HCT116 (cell line): Measurements from ENCODE around the gene CLEC16A. TPM values are rescaled to one million over a fixed set of nuclear protein-coding genes. Genes with fewer than 3 reads are reported as not detected.

Experiments
- ATAC-seq: fragments of 200-7000 bp; cut with Tn5 transposase; 2 replicates; pipeline ENCODE4 v1.9.1; 2020; ENCODE audit warnings: mild to moderate bottlenecking, moderate library complexity
- BruUV-seq: library from RNA; stranded (reverse); fragments of 400-500 nt; replicated peaks from 2 replicates; lab custom pipeline; 2021; lab: Mats Ljungman, UMichigan
- CTCF ChIA-PET: fragments of 300-600 bp; sonication (Branson Sonifier 250); formaldehyde crosslinking; loops from one replicate; lab custom pipeline; 2021; ENCODE audit warnings: antibody characterized with exemption; lab: Charles Lee
- POLR2A ChIA-PET: fragments of 300-600, 350-600 bp; sonication (Branson Sonifier 250); formaldehyde crosslinking; loops from one replicate; lab custom pipeline; 2021; ENCODE audit warnings: antibody characterized with exemption; lab: Charles Lee
- RAD21 ChIA-PET, 2 experiments: fragments of 300-600 bp; sonication (Branson Sonifier 250); formaldehyde crosslinking; loops; one replicate each; lab custom pipeline; 2023; ENCODE audit warnings: low total read pairs in 2 of 2; ENCODE audit not compliant: uncharacterized antibody in 2 of 2, unreplicated experiment in 2 of 2, low non-redundant PET in 1 of 2; lab: Charles Lee
- DNase-seq: peaks from one replicate; pipeline ENCODE4 v3.0.0-alpha.2; 2010; ENCODE audit warnings: low read depth, low spot score
- H2AFZ ChIP-seq: fragments of 200-600 bp; shearing (Covaris generic), sonication (generic); 2 replicates; pipeline ENCODE4 v1.6.1; 2017; ENCODE audit warnings: low read depth, mixed run types, mixed read lengths, antibody characterized with exemption, low read length; ENCODE audit not compliant: poor library complexity, severe bottlenecking
- H3K27ac ChIP-seq: 2 replicates; pipeline ENCODE4 v1.5.1; 2012; ENCODE audit warnings: low read depth, low read length
- H3K27me3 ChIP-seq: fragments of 200-600 bp; sonication (generic); 2 replicates; pipeline ENCODE4 v1.6.1; 2016; ENCODE audit warnings: mixed run types, low read length, mixed read lengths; ENCODE audit not compliant: insufficient read depth
- H3K36me3 ChIP-seq, 2 experiments: fragments of 200-500 bp in 1 of 2; fragments of 200-600 bp in 1 of 2; sonication (Bioruptor generic) in 1 of 2; sonication (generic) in 1 of 2; 2 replicates each; pipeline versions ENCODE4 v1.5.1 to v1.6.1; 2014 to 2016; ENCODE audit warnings: low read length in 2 of 2, inconsistent platforms in 1 of 2, mixed read lengths in 1 of 2, mixed run types in 1 of 2; ENCODE audit not compliant: insufficient read depth in 2 of 2, control insufficient read depth in 1 of 2
- H3K4me1 ChIP-seq, 2 experiments: fragments of 200-600 bp in 1 of 2; sonication (generic) in 1 of 2; 2 replicates each; pipeline versions ENCODE4 v1.5.1 to v1.6.1; 2012 to 2017; ENCODE audit warnings: low read length in 2 of 2, inconsistent platforms in 1 of 2, mild to moderate bottlenecking in 1 of 2, mixed read lengths in 1 of 2, mixed run types in 1 of 2, moderate library complexity in 1 of 2; ENCODE audit not compliant: insufficient read depth in 2 of 2, control insufficient read depth in 1 of 2
- H3K4me2 ChIP-seq: fragments of 200-600 bp; sonication (generic); 2 replicates; pipeline ENCODE4 v1.6.1; 2017; ENCODE audit warnings: mixed run types, low read length, mixed read lengths
- H3K4me3 ChIP-seq, 2 experiments: fragments of 200-600 bp in 1 of 2; sonication (generic) in 1 of 2; replicated peaks in 1 of 2; 2 replicates each; pipeline ENCODE4 v1.5.1; 2011 to 2016; ENCODE audit warnings: low read length in 2 of 2, control low read depth in 1 of 2, low read depth in 1 of 2, mild to moderate bottlenecking in 1 of 2, mixed read lengths in 1 of 2, mixed run types in 1 of 2
- H3K79me2 ChIP-seq: fragments of 200-600 bp; sonication (generic); 2 replicates; pipeline ENCODE4 v1.6.1; 2017; ENCODE audit warnings: mild to moderate bottlenecking, mixed run types, low read length, moderate library complexity, mixed read lengths; ENCODE audit not compliant: insufficient read depth
- H3K9ac ChIP-seq: fragments of 200-600 bp; sonication (generic); 2 replicates; pipeline ENCODE4 v1.6.1; 2016; ENCODE audit warnings: low read length, mixed read lengths
- H3K9me2 ChIP-seq: fragments of 200-600 bp; sonication (generic), shearing (Covaris generic); 2 replicates; pipeline ENCODE4 v1.6.1; 2017; ENCODE audit warnings: mixed run types, mild to moderate bottlenecking, moderate library complexity; ENCODE audit not compliant: insufficient read depth
- H3K9me3 ChIP-seq, 2 experiments: fragments of 200-500 bp in 1 of 2; fragments of 200-600 bp in 1 of 2; sonication (Bioruptor generic) in 1 of 2; sonication (generic) in 1 of 2; 2 replicates each; pipeline ENCODE4 v1.6.1; 2014 to 2017; ENCODE audit warnings: low read length in 2 of 2, mixed read lengths in 2 of 2, inconsistent platforms in 1 of 2, low read depth in 1 of 2, mild to moderate bottlenecking in 1 of 2, mixed run types in 1 of 2, moderate library complexity in 1 of 2; ENCODE audit not compliant: control insufficient read depth in 1 of 2, insufficient read depth in 1 of 2
- H4K20me1 ChIP-seq: fragments of 200-600 bp; sonication (generic), shearing (Covaris generic); 2 replicates; pipeline ENCODE4 v1.6.1; 2017; ENCODE audit warnings: mixed run types, mild to moderate bottlenecking, moderate library complexity; ENCODE audit not compliant: insufficient read depth
- CEBPB ChIP-seq: IDR thresholded peaks from 2 replicates; pipeline ENCODE4 v1.6.1; 2012; ENCODE audit warnings: low read depth
- EGR1 ChIP-seq: IDR thresholded peaks from 2 replicates; pipeline ENCODE4 v1.6.1; 2012; ENCODE audit warnings: low read depth
- ELF1 ChIP-seq: IDR thresholded peaks from 2 replicates; pipeline ENCODE4 v1.6.1; 2012; ENCODE audit warnings: low read depth, borderline replicate concordance
- EZH2 ChIP-seq: fragments of 200-600 bp; sonication (generic); IDR thresholded peaks from 2 replicates; pipeline ENCODE4 v1.6.1; 2017; ENCODE audit warnings: antibody characterized with exemption, mixed run types
- EZH2phosphoT487 ChIP-seq: fragments of 200-600 bp; IDR thresholded peaks from 2 replicates; pipeline ENCODE4 v1.6.1; 2018; ENCODE audit warnings: antibody characterized with exemption, borderline replicate concordance
- JUND ChIP-seq: IDR thresholded peaks from 2 replicates; pipeline ENCODE4 v1.6.1; 2012
- POLR2A ChIP-seq: IDR thresholded peaks from 2 replicates; pipeline ENCODE4 v1.7.0; 2011; ENCODE audit warnings: borderline replicate concordance; ENCODE audit not compliant: insufficient read depth, insufficient read length; ENCODE audit errors: extremely low read depth
- POLR2AphosphoS5 ChIP-seq: IDR thresholded peaks from 2 replicates; pipeline ENCODE4 v1.6.1; 2011; ENCODE audit warnings: mild to moderate bottlenecking, low read depth, low read length, moderate library complexity
- RAD21 ChIP-seq: IDR thresholded peaks from 2 replicates; pipeline ENCODE4 v1.6.1; 2012; ENCODE audit warnings: low read depth, mild to moderate bottlenecking
- REST ChIP-seq: IDR thresholded peaks from 2 replicates; pipeline ENCODE4 v1.6.1; 2012; ENCODE audit warnings: low read depth
- YY1 ChIP-seq: IDR thresholded peaks from 2 replicates; pipeline ENCODE4 v1.6.1; 2011; ENCODE audit warnings: low read length, low read depth, moderate library complexity, mild to moderate bottlenecking; ENCODE audit not compliant: insufficient replicate concordance; ENCODE audit errors: extremely low read depth
- intact Hi-C: fragments of 100-400 bp; cut with micrococcal nuclease; formaldehyde crosslinking; loops from 2 replicates; pipeline ENCODE4 v1.10.0; 2022
- total RNA-seq: library from RNA; stranded (reverse); gene quantifications from one replicate; pipeline ENCODE4 v1.2.1, GENCODE V29; 2021; ENCODE audit not compliant: unreplicated experiment

CLEC16A gene
- total RNA-seq, 1 experiment from 2014 or later: 18.0 TPM

- H3K4me3 ChIP-seq: no peak overlapping the region
- H3K36me3 ChIP-seq: no peaks in the 10 kb centered on the region
- ChIA-PET CTCF (no interaction called here), RAD21 (no interaction called here), POLR2A (no interaction called here)
- H3K9me2 ChIP-seq: no peaks in the 10 kb centered on the region
- ATAC-seq (no peak), DNase-seq (no peak)
- H3K79me2 ChIP-seq: no peaks in the 10 kb centered on the region
- H3K27ac ChIP-seq: no peak overlapping the region
- H3K4me2 ChIP-seq: no peak overlapping the region
- intact Hi-C loops: no loop called here
- H3K4me1 ChIP-seq: peaks cover 30 to 44% of the 10 kb centered on the region in 2 experiments
- H3K9ac ChIP-seq: no peak overlapping the region
- TF ChIP-seq ELF1 (no peak), REST (no peak), POLR2A (no peak), YY1 (no peak), CEBPB (no peak), EZH2 (no peak), RAD21 (no peak), POLR2AphosphoS5 (no peak), JUND (no peak), EZH2phosphoT487 (no peak), EGR1 (no peak)
- no peaks in the 10 kb centered on the region for H3K9me3 ChIP-seq
- no peaks in the 10 kb centered on the region for H4K20me1 ChIP-seq
- BruUV-seq: no TSS peak
- H3K27me3 ChIP-seq: no peaks in the 10 kb centered on the region
- no peak overlapping the region for H2AFZ ChIP-seq
Observed at GRCh38 chr16:11131706-11132105, 187.3 kb downstream of the CLEC16A start.
